ENCODE measurements around the gene PSME2. TPM values are rescaled to one million over a fixed set of nuclear protein-coding genes. Genes with fewer than 3 reads are reported as not detected.

Gene PSME2
- total and polyA plus RNA-seq, 9 of the 15 experiments (the other 6 are each of a cell fraction or from before 2014, with no cell fraction given), result 111 to 579 (median 159) TPM

GRCh38 chr14:24195186-24196070, 49.0 kb upstream of the PSME2 start, which contains the start of gene TM9SF1 (continued):
- no peak for TF ChIP-seq HINFP (tag; conservative IDR thresholded peaks at IDR 0.05; ENCODE audit: low read depth)
- peak; percentile 18; the same call in 1 of the 2 replicates for TF ChIP-seq PML (IDR thresholded peaks at IDR 0.05; ENCODE audit: low read length)
- TF ChIP-seq PATZ1 (CRISPR knock-in tag; IDR thresholded peaks at IDR 0.05; ENCODE audit: borderline replicate concordance), result no peak
- no peak for TF ChIP-seq ZBTB43 (CRISPR knock-in tag; IDR thresholded peaks at IDR 0.05)
- TF ChIP-seq RBM15 (IDR thresholded peaks at IDR 0.05; ENCODE audit: insufficient read depth, low read length), result no peak
- TF ChIP-seq HES1 (IDR thresholded peaks at IDR 0.05; ENCODE audit: low read depth), result no peak
- peak; percentile 82; the same call in 1 of the 2 replicates for TF ChIP-seq RNF2 (IDR thresholded peaks at IDR 0.05)
- peak; percentile 90 for TF ChIP-seq FOSL1 (tag; conservative IDR thresholded peaks at IDR 0.05)
- TF ChIP-seq SIX5 (IDR thresholded peaks at IDR 0.05; ENCODE audit: borderline replicate concordance in 1 of 2, insufficient read depth in 1 of 2, low read depth in 1 of 2, low read length in 2 of 2), result peak; percentile 34 to 41; a peak in 3 of 4 replicates
- TF ChIP-seq ZNF184 (CRISPR knock-in tag; IDR thresholded peaks at IDR 0.05), result no peak
- peak; percentile 9; the same call in 1 of the 2 replicates for TF ChIP-seq JUN (IDR thresholded peaks at IDR 0.05; ENCODE audit: borderline replicate concordance, low read depth, low read length)
- TF ChIP-seq JUN (CRISPR knock-in tag; IDR thresholded peaks at IDR 0.05; ENCODE audit: borderline replicate concordance), result no peak
- no peak for TF ChIP-seq TRIM25 (IDR thresholded peaks at IDR 0.05; ENCODE audit: borderline replicate concordance)
- TF ChIP-seq TEAD4 (IDR thresholded peaks at IDR 0.05; ENCODE audit: low read length), result no peak
- TF ChIP-seq TEAD4 (CRISPR knock-in tag; IDR thresholded peaks at IDR 0.05; ENCODE audit: borderline replicate concordance), result no peak
- peak; percentile 12 for TF ChIP-seq NFIC (IDR thresholded peaks at IDR 0.05)
- TF ChIP-seq NEUROD1 (IDR thresholded peaks at IDR 0.05; ENCODE audit: borderline replicate concordance, low read depth, low read length, partially characterized antibody), result peak; percentile 6
- no peak for TF ChIP-seq ZNF347 (CRISPR knock-in tag; IDR thresholded peaks at IDR 0.05; ENCODE audit: low read depth)
- TF ChIP-seq NRF1 (conservative IDR thresholded peaks at IDR 0.05 in 1 of 2, IDR thresholded peaks at IDR 0.05 in 1 of 2), result peak; percentile 39 to 49; a peak in 2 of 4 replicates

Data from K562 (cell line).